Measurements from ENCODE around the gene MPLKIP. TPM values are rescaled to one million over a fixed set of nuclear protein-coding genes. Genes with fewer than 3 reads are reported as not detected.

MPLKIP gene
- polyA plus RNA-seq, 1 experiment, result 13.1 TPM

DNA sequence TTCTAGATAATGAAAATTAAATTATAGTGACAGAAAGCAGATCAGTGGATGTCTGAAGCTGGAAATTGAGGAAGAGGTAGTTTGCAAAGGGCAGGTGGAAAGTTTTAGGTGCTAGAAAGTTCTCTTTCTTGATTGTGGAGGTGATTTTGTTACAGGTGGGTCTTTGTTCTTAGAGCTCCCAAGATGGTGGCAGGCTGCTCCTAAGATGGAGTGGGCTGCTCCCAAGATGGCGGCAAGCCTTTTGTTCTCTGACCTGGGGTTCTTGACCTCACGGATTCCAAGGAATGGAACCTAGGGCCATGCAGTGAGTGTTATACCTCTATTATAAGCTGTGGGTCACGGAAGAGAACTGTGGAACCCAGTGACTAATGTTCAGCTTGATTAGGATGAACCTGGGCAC lies 32.9 kb upstream of the MPLKIP start:
- TF ChIP-seq CTCF (IDR thresholded peaks at IDR 0.05; ENCODE audit: insufficient read depth, low read depth, low read length), result no peak
- POLR2A ChIA-PET, result no interaction called here
- no peaks in the 10 kb centered on the region for H3K27me3 ChIP-seq (ENCODE audit: control insufficient read depth, insufficient read depth, low read length)
- no peaks in the 10 kb centered on the region for H3K36me3 ChIP-seq (ENCODE audit: control insufficient read depth, insufficient read depth, low read length)
- no peak overlapping the region for H3K4me3 ChIP-seq (ENCODE audit: low read depth, low read length)
- CTCF ChIA-PET, result interaction anchor here (0.8 kb wide), 1 partner anchor 9 kb away, joined by 3 read pairs; no protein-coding TSS in a partner anchor
- no peak for DNase-seq (ENCODE audit: low read depth)

- ChIA-PET POLR2A (no interaction called here), CTCF (no interaction called here)
- DNase-seq (ENCODE audit: low read depth), result no peak
- Histone ChIP-seq H3K27me3 (ENCODE audit: control insufficient read depth, insufficient read depth, low read length) (no peaks in the 10 kb centered on the region), H3K4me3 (ENCODE audit: low read depth, low read length) (no peak overlapping the region), H3K36me3 (ENCODE audit: control insufficient read depth, insufficient read depth, low read length) (no peaks in the 10 kb centered on the region)
- TF ChIP-seq CTCF (IDR thresholded peaks at IDR 0.05; ENCODE audit: insufficient read depth, low read depth, low read length), result no peak
Measured at GRCh38 chr7:40165216-40165615, 30.8 kb upstream of the MPLKIP start.

GRCh38 chr7:40162516-40162915 lies 28.1 kb upstream of the MPLKIP start:
- CTCF ChIA-PET, result no interaction called here
- Histone ChIP-seq H3K27me3 (ENCODE audit: control insufficient read depth, insufficient read depth, low read length) (no peaks in the 10 kb centered on the region), H3K36me3 (ENCODE audit: control insufficient read depth, insufficient read depth, low read length) (no peaks in the 10 kb centered on the region), H3K4me3 (ENCODE audit: low read depth, low read length) (no peak overlapping the region)
- POLR2A ChIA-PET, result no interaction called here
- no peak for DNase-seq (ENCODE audit: low read depth)
- no peak for TF ChIP-seq CTCF (IDR thresholded peaks at IDR 0.05; ENCODE audit: insufficient read depth, low read depth, low read length)

DNA sequence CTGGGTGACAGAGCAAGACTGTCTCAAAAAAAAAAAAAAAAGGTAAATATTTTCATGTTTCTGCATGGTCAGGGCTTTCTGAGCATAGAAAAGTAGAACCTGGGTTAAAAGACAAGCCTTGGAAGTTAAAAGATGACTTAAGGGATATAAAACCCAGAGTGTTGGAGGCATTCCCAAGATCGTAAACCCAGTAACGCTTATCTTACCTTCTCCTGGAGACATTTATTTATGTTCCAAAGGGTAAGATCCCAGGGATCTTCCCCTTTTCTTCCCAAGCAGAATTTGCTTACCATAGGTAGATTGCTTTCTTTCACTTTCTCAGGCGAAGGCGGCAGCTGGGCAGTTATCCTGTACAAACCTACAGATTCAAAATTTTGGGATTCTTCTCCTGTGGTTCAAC lies 22.6 kb upstream of the MPLKIP start:
- ChIA-PET POLR2A (no interaction called here), CTCF (no interaction called here)
- Histone ChIP-seq H3K27me3 (ENCODE audit: control insufficient read depth, insufficient read depth, low read length) (no peaks in the 10 kb centered on the region), H3K4me3 (ENCODE audit: low read depth, low read length) (no peak overlapping the region), H3K36me3 (ENCODE audit: control insufficient read depth, insufficient read depth, low read length) (no peaks in the 10 kb centered on the region)
- no peak for DNase-seq (ENCODE audit: low read depth)
- no peak for TF ChIP-seq CTCF (IDR thresholded peaks at IDR 0.05; ENCODE audit: insufficient read depth, low read depth, low read length)

GRCh38 chr7:40151504-40151903 lies 17.1 kb upstream of the MPLKIP start:
- ChIA-PET POLR2A (no interaction called here), CTCF (interaction anchor here (2.6 kb wide), 1 partner anchor 16 kb away, joined by 8 read pairs; the partner anchor contains the start of gene SUGCT)
- no peak for TF ChIP-seq CTCF (IDR thresholded peaks at IDR 0.05; ENCODE audit: insufficient read depth, low read depth, low read length)
- Histone ChIP-seq H3K27me3 (ENCODE audit: control insufficient read depth, insufficient read depth, low read length) (no peaks in the 10 kb centered on the region), H3K36me3 (ENCODE audit: control insufficient read depth, insufficient read depth, low read length) (no peaks in the 10 kb centered on the region), H3K4me3 (ENCODE audit: low read depth, low read length) (no peak overlapping the region)
- DNase-seq (ENCODE audit: low read depth), result no peak

Data from BJ (cell line).